C4-2B (cell line): ENCODE measurements around the gene LMF1.

Experiments used
- ZFX ChIP-seq: fragments of 450-650 bp; IDR thresholded peaks from 2 replicates; pipeline ENCODE4 v1.6.1; 2017
- TF ChIP-seq, protein P1 (sequence below): fragments of 450-650 bp; conservative IDR thresholded peaks from 2 replicates; pipeline ENCODE4 v1.5.1; 2017; ENCODE audit warnings: mild to moderate bottlenecking

- TF ChIP-seq, protein P1, sequence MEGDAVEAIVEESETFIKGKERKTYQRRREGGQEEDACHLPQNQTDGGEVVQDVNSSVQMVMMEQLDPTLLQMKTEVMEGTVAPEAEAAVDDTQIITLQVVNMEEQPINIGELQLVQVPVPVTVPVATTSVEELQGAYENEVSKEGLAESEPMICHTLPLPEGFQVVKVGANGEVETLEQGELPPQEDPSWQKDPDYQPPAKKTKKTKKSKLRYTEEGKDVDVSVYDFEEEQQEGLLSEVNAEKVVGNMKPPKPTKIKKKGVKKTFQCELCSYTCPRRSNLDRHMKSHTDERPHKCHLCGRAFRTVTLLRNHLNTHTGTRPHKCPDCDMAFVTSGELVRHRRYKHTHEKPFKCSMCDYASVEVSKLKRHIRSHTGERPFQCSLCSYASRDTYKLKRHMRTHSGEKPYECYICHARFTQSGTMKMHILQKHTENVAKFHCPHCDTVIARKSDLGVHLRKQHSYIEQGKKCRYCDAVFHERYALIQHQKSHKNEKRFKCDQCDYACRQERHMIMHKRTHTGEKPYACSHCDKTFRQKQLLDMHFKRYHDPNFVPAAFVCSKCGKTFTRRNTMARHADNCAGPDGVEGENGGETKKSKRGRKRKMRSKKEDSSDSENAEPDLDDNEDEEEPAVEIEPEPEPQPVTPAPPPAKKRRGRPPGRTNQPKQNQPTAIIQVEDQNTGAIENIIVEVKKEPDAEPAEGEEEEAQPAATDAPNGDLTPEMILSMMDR, result no peak
- TF ChIP-seq ZFX, result no peak
Observed at GRCh38 chr16:877242-878071, 93.3 kb downstream of the LMF1 start.
